HL-60/S4 (cell line): ENCODE data around the gene HIPK3.

Experiments used
- in situ Hi-C: fragments of 300-500 bp; cut with MboI; formaldehyde crosslinking; loops from 2 replicates; pipeline ENCODE4 v1.14.3; 2022; ENCODE audit warnings: low sequenced_read_pairs

HIPK3 gene

GRCh38 chr11:33347490-33348125 lies 90.4 kb downstream of the HIPK3 start:
- in situ Hi-C loops, result no loop called here

- in situ Hi-C loops, result loop anchor here (25.0 kb wide), 2 partner anchors 337 to 637 kb away; no protein-coding TSS in a partner anchor
Observed at GRCh38 chr11:33350287-33350686, 93.1 kb downstream of the HIPK3 start.

- in situ Hi-C loops, result loop anchor here (25.0 kb wide), 2 partner anchors 329 to 629 kb away; no protein-coding TSS in a partner anchor
Observed at GRCh38 chr11:33358150-33358831, 101.1 kb downstream of the HIPK3 start.

GRCh38 chr11:33360642-33361041 lies 103.5 kb downstream of the HIPK3 start:
- in situ Hi-C loops, result loop anchor here (25.0 kb wide), 2 partner anchors 327 to 627 kb away; no protein-coding TSS in a partner anchor

GRCh38 chr11:33362051-33362910 lies 105.1 kb downstream of the HIPK3 start:
- in situ Hi-C loops, result loop anchor here (25.0 kb wide), 2 partner anchors 325 to 625 kb away; no protein-coding TSS in a partner anchor

- in situ Hi-C loops, result loop anchor here (25.0 kb wide), 2 partner anchors 320 to 620 kb away; no protein-coding TSS in a partner anchor
Observed at GRCh38 chr11:33366918-33367317, 109.7 kb downstream of the HIPK3 start.

- in situ Hi-C loops, result loop anchor here (25.0 kb wide), 2 partner anchors 319 to 619 kb away; no protein-coding TSS in a partner anchor
Observed at GRCh38 chr11:33368475-33368874, 111.3 kb downstream of the HIPK3 start.

- in situ Hi-C loops, result loop anchor here (25.0 kb wide), 2 partner anchors 318 to 618 kb away; no protein-coding TSS in a partner anchor
Observed at GRCh38 chr11:33368931-33369330, 111.8 kb downstream of the HIPK3 start.

- in situ Hi-C loops, result loop anchor here (25.0 kb wide), 2 partner anchors 314 to 614 kb away; no protein-coding TSS in a partner anchor
Observed at GRCh38 chr11:33373636-33374035, 116.5 kb downstream of the HIPK3 start.

- in situ Hi-C loops, result no loop called here
Observed at GRCh38 chr11:33375236-33375635, 118.1 kb downstream of the HIPK3 start.

GRCh38 chr11:33375688-33376311 lies 118.6 kb downstream of the HIPK3 start, which contains the start of gene KIAA1549L:
KIAA1549L (plus strand) TSS chr11:33376108.
- in situ Hi-C loops, result no loop called here

- in situ Hi-C loops, result no loop called here
Observed at GRCh38 chr11:33376331-33377310, 119.4 kb downstream of the HIPK3 start.

- in situ Hi-C loops, result no loop called here
Observed at GRCh38 chr11:33377412-33378370, 120.5 kb downstream of the HIPK3 start.

GRCh38 chr11:33379947-33380346 lies 122.8 kb downstream of the HIPK3 start:
- in situ Hi-C loops, result no loop called here

- in situ Hi-C loops, result no loop called here
Observed at GRCh38 chr11:33383075-33383919, 126.1 kb downstream of the HIPK3 start.

GRCh38 chr11:33383920-33384209 lies 126.7 kb downstream of the HIPK3 start:
- in situ Hi-C loops, result no loop called here

- in situ Hi-C loops, result no loop called here
Observed at GRCh38 chr11:33384220-33384619, 127.0 kb downstream of the HIPK3 start.
